Measurements from ENCODE around the gene ADAT3. TPM values are rescaled to one million over a fixed set of nuclear protein-coding genes. Genes with fewer than 3 reads are reported as not detected.

The ADAT3 gene
- total RNA-seq, 1 donor from 2014 or later = 1.7 TPM

DNA sequence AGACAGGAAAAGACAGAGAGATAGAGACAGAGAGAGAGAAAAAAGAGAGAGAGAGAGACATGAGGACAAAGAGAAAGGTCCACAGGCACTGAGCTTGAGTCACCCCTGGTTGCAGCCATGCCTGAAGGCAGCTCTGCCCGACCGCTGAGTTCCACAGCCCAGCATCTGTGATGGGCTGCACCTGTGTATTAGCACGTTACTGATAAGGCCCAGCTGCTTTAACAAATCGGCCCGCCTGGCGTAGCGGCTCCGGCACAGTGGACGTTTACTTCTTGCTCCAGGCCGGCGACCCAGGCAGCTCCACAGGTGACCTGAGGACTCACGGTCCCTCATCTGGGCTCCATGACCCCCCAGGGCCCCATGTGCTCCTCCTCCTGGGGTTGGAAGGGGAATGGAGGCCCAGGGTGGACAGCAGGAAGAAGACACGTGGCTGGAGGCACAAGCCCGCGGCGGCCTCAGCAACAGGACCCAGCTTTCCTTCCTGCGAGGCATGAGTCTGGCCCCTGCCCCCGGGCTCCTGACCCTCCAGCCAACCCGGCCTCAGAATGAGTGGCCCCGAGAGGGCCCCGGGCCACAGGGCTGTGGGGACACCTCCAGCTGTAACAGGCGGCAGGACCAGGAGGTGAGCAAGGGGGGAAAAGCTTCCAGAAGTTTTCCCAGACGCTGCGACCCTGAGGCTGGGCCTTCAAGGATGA lies 31.9 kb downstream of the ADAT3 start:
- no peak for DNase-seq (ENCODE audit: low read depth in 2 of 2)

GRCh38 chr19:1938071-1938470 lies 32.9 kb downstream of the ADAT3 start:
- no peak for DNase-seq (ENCODE audit: low read depth in 2 of 2)

GRCh38 chr19:1941146-1942077 lies 36.2 kb downstream of the ADAT3 start, which contains the start of gene CSNK1G2:
Gene CSNK1G2, plus strand, starts transcription at chr19:1941172. Its CDS starts 28,601 bp downstream, at chr19:1969773.
- DNase-seq (ENCODE audit: low read depth in 2 of 2) = no peak

GRCh38 chr19:1942078-1942933 lies 37.1 kb downstream of the ADAT3 start:
- DNase-seq (ENCODE audit: low read depth in 2 of 2) = peak; percentile 57 to 88

DNA sequence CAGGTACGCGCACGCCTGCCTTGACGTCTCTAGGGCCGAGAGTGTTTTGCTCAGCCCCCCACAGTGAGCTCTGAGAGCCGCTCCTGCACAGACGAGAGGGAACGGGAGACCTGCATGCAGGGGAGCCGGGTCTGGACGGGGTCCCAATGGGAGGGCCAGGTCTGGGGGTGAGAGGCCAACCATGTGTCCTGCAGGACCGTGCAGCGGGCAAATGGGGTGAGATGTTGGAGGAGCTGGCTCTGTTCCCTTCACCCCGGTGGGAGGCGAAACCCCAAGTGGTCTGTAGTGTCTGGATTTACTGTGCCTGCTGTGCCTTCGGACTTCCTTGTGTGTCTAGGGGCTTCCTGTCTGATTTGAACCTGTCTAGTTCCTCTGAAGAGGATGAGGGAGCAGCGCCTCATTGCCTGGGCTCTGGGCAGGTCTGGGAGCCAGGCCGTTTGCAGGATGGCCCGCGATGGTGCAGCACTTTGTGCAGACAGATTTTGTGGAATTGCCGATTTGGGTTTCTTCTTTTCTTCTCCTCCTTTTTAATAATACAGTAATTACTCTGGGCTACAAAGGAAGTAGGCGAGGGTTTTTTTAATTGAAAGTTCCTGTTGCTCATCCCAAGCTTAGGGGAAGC lies 37.8 kb downstream of the ADAT3 start:
- DNase-seq (ENCODE audit: low read depth in 2 of 2) = no peak

DNA sequence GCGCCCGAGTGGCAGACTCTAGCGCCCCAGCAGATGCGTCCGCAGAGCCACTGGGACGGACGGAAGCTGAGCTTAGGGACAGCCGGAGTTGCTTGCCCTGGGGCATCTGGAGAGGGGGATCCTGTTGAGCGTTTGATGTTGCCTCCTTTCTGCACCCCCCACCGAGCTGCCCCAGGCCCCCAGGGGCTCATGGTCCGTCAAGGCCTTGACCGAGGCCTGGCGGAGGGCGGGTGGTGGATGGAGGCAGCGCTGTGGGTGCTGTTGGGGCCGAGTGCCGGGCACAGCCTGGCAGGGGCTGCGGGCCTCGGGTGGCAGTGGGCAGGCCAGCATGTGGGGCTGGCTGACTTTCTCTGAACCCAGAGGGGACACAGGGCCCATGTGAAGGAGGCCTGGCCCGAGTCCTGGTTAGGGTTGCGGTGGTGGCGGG lies 38.5 kb downstream of the ADAT3 start:
- DNase-seq (ENCODE audit: low read depth in 2 of 2) = no peak

DNA sequence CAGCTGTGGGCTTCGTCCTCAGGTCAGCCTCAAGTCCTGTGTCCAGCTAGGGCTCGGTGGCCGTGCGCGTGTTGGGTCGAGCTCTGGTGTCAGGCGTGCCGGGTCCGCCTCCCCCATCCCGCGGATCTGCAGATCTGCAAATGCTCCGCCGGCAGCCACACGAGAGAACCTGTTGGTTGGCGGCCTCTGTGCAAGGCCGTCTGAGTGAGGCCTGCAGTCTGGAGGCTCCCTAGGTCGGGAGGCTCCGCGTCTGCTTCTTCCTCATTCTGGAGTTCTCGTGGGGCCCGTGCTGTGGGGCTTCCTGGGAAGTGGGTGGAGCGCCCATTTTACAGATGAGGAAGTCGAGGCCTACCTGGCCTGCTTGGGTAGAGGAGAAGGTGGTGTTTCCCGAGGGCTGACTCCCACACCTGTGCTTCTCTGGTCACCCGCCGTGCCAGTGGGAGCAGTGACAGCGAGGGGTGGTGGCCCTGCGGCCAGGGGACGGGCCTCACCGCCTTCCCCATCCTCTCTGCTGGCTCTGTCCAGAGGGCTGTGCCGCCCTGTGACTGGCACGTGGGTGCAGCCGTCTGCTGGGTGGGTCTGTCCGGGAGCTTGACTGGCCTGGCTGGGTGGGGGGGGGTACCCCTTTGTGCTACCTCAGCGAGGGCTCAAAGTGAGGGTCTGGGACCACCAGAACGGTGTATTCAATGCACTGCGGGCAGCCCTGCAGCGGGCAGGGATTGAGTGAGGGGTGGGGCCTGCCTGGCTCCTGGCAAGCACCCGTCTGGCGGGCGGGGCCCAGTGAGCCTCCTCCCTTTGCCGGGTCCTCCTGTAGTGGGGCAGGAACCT lies 39.1 kb downstream of the ADAT3 start:
- no peak for DNase-seq (ENCODE audit: low read depth in 2 of 2)

DNA sequence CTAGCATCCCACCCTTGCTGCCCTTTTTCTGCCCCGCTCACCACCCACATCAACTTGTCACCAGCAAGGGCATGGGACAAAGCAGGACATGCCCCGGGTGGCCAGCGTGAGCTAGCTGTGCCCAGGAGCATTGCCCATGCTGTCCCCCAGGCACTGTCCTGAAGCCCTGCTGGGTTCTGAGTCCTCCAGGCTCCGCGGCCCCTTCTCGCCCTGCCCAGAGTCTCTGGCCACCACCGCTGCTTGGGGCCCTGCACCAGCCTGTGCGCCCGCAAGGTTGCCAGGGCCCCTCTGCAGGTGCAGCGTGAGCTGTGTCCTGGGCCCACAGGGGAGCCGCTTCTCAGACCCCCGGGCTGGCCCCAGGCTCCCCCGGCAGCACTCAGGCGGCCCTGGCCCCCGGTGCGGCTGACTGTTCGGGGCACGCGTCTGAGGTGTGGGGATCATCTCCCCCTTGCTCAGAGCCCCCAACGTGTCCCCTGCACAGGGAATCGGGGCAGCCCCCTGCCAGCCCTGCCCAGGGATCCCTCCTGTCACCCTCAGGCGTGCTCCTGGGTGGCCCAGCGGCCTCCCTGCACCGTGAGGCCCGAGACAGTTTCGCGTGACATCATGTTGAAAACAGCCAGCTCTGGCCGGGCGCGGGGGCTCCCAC lies 39.8 kb downstream of the ADAT3 start:
- DNase-seq (ENCODE audit: low read depth in 2 of 2) = no peak

DNA sequence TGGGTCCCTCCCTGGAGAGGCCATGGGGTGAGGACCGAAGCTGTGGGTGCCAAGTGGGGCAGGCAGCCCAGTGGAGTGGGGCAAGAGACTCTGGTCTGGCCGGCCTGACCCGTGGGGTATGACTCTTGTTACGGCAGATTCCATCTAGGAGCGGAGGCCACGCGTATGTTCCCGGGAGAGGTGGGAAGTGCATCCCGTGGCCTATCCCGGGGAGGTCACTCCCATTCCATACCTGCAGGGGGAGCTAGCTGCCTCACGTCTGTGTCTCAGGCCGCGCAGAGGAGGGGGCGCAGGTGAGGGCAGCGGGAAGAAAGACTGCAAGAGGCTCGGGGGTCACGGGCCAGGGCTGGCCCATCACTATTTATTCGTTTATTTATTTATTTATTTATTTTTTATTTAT lies 40.7 kb downstream of the ADAT3 start:
- DNase-seq (ENCODE audit: low read depth in 2 of 2) = peak; percentile 16 to 51

GRCh38 chr19:1947651-1948209 lies 42.5 kb downstream of the ADAT3 start:
- no peak for DNase-seq (ENCODE audit: low read depth in 2 of 2)

- no peak for DNase-seq (ENCODE audit: low read depth in 2 of 2)
Measured at GRCh38 chr19:1949304-1950101, 44.3 kb downstream of the ADAT3 start.

DNA sequence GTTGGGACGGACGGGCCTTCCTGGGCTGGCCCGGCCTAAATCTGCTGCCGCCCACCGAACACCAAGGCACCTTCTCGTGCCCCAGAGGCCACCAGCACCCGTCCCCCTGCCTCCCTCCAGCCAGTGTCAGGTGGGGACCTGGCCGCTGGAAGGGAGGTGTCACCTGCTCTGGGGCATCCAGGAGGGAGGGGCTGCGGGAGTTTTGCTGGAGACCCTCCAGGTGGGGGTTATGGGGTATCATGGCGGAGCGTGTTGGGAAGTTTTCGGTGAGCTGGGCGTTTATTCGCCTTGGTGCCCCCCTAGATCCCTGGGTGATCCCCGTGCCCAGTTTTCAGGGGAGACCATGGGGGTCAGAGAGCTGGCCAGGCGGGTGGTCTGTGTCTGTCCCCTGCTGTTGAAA lies 45.4 kb downstream of the ADAT3 start:
- no peak for DNase-seq (ENCODE audit: low read depth in 2 of 2)

- DNase-seq (ENCODE audit: low read depth in 2 of 2) = no peak
Measured at GRCh38 chr19:1952635-1953034, 47.4 kb downstream of the ADAT3 start.

- no peak for DNase-seq (ENCODE audit: low read depth in 2 of 2)
Measured at GRCh38 chr19:1953037-1953436, 47.8 kb downstream of the ADAT3 start.

DNA sequence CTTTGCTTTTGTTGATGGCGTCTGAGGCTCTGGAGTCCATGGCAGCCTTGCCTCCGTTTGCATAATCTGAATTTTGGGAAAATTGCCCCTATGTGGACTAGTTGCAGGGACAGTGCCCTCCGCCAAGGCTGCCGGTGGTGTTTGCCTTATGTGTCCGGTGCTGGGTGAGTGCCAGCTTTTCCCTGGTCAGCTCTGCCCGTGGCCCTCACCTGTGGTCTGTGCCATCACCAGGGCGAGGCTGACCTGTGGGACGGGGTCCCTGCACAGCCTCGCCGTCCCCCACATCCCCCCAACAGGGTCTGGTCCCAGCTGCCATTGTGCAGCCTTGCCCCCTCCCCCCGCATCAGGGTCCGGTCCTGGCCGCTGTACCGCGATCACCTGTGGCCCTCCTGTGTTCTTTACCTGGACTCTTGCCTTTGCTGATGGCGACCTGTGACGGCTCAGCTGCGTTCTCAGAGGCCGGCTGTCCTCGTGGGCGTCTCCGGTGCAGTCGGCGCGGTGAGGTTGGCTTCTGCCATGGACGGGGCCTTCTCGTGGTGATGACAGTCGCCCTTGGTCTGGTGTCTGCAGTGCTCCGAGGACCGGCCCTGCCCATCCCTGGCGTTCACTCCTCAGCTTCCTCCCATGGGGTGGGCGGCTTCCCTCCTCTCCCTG lies 48.4 kb downstream of the ADAT3 start:
- DNase-seq (ENCODE audit: low read depth in 2 of 2) = no peak

DNA sequence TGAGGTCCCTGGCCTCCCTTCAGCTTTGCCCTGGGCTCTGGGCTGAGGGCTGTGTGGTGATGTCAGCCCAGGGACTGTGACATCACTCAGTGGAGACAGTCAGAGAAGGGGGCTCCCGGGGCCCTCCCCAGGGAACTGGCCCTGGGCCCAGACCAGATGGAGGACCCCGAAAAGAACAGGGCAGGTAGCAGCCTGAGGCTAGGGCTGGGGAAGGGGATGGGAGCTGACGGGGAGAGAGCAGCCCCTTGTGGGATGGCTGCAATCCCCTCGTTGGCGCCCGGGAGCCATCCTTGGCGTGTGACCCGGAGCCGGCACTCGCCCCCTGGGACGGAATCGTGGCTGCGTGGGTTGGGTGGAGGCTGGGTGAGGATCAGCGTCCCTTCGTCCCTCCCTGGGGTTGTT lies 49.3 kb downstream of the ADAT3 start:
- DNase-seq (ENCODE audit: low read depth in 2 of 2) = no peak

DNA sequence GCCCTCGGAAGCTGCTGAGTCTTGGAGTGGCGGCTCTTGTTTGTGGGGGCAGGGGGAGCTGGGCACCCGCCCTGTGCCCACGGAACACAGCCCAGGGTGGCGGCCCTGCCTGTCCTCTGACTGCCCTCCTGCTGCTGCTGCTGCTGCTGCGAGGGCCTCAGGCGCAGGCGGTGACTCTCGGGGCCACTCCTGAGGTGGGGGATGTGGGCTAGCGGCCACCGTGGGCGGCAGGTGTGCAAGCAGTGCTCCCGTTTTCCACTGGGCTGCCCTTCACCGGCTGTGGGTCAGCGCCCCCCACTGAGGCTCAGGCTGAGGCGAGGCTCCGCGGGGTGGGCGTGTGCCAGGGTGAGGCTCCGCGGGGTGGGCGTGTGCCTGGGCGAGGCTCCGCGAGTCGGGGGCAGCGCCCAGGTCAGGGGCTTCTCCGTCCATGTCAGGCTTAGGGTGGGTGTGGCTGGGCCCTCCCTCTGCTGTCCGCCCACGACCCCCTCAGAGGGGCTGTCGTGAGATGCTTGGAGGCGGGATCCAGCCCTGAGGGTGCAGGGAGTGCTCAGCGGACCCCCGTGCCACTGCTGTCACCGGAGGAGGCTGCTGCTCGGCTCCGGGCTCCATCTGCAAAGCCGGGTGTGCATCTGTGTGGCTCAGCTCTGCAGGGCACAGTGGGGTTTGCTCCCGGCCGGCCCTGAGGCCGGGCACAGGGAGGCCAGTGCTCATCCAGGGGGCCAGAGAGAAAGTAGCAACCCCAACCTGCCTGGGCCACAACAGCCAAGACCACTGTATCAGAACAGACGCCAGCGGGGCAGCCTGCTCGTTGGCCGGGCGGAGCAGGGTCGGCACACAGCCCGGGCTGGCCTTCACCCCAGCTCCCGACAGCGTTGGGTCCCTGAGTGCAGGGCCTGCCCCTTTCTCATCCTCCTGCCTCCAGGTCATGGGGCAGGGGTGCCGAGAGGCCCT lies 50.2 kb downstream of the ADAT3 start:
- DNase-seq (ENCODE audit: low read depth in 2 of 2) = no peak

Data from dermis microvascular lymphatic vessel endothelial cell (primary cell).